DMS53 treated with DMSO at 0.1 percent for 48 hours (cell line): ENCODE results near the gene MMP25.
"Not testable (repeated sequence)": the region's sequence is repeated elsewhere in the genome, so short reads cannot be mapped to it uniquely, and the experiment has no call there.

Experiments used
- DNase-seq: peaks from one replicate; lab custom pipeline; 2025; ENCODE audit not compliant: unreplicated experiment; lab: John Stamatoyannopoulos, UW

Gene MMP25

GRCh38 chr16:3053330-3053710, 7.0 kb downstream of the MMP25 start:
- not testable (repeated sequence) for DNase-seq

- DNase-seq: no peak
These were observed 8.8 kb downstream of the MMP25 start for GRCh38 chr16:3054965-3055733.

GRCh38 chr16:3055734-3056115, 9.4 kb downstream of the MMP25 start:
- DNase-seq: not testable (repeated sequence)

GRCh38 chr16:3056336-3057180, 10.2 kb downstream of the MMP25 start:
- DNase-seq: no peak

GRCh38 chr16:3057181-3058138, 11.1 kb downstream of the MMP25 start:
- DNase-seq: no peak

- no peak for DNase-seq
These were observed 12.0 kb downstream of the MMP25 start for GRCh38 chr16:3058139-3059030.

- peak; percentile 32 for DNase-seq
These were observed 12.8 kb downstream of the MMP25 start for GRCh38 chr16:3059041-3059722.

GRCh38 chr16:3059723-3060242, 13.4 kb downstream of the MMP25 start:
- no peak for DNase-seq

GRCh38 chr16:3060339-3061127, 14.2 kb downstream of the MMP25 start:
- DNase-seq: no peak

- no peak for DNase-seq
These were observed 16.2 kb downstream of the MMP25 start for GRCh38 chr16:3062553-3062952.

GRCh38 chr16:3063625-3064386, 17.4 kb downstream of the MMP25 start:
- no peak for DNase-seq

- DNase-seq: no peak
These were observed 18.8 kb downstream of the MMP25 start, which contains the start of gene IL32 for GRCh38 chr16:3065069-3065741. IL32 (plus strand) TSS chr16:3065640; CDS start chr16:3065812, 172 bp downstream.

GRCh38 chr16:3065742-3066439, 19.5 kb downstream of the MMP25 start:
- DNase-seq: no peak

GRCh38 chr16:3066440-3066748, 20.0 kb downstream of the MMP25 start:
- no peak for DNase-seq

GRCh38 chr16:3068487-3068886, 22.1 kb downstream of the MMP25 start:
- DNase-seq: no peak

- not testable (repeated sequence) for DNase-seq
These were observed 22.8 kb downstream of the MMP25 start for GRCh38 chr16:3069146-3069545.
